NCI-H524 treated with DMSO at 0.1 percent for 48 hours (cell line): ENCODE data around the gene LGMN.
A peak's percentile ranks its signal among the peaks of the same experiment; 100 is the strongest.

Experiments used
- DNase-seq: peaks from one replicate; lab custom pipeline; 2025; lab: John Stamatoyannopoulos, UW

The LGMN gene

GRCh38 chr14:92675976-92676375, 72.5 kb downstream of the LGMN start:
- no peak for DNase-seq

GRCh38 chr14:92675421-92675820, 73.0 kb downstream of the LGMN start:
- DNase-seq: no peak

- no peak for DNase-seq
Observed at GRCh38 chr14:92673601-92674150, 74.8 kb downstream of the LGMN start.

- no peak for DNase-seq
Observed at GRCh38 chr14:92670643-92671366, 77.6 kb downstream of the LGMN start.

GRCh38 chr14:92670160-92670559, 78.3 kb downstream of the LGMN start:
- DNase-seq: peak; percentile 84

GRCh38 chr14:92668276-92668973, 80.0 kb downstream of the LGMN start:
- DNase-seq: no peak

- DNase-seq: no peak
Observed at GRCh38 chr14:92666251-92666650, 82.2 kb downstream of the LGMN start.

- no peak for DNase-seq
Observed at GRCh38 chr14:92665661-92666110, 82.7 kb downstream of the LGMN start.

GRCh38 chr14:92663049-92663448, 85.4 kb downstream of the LGMN start:
- no peak for DNase-seq

- DNase-seq: no peak
Observed at GRCh38 chr14:92660571-92660970, 87.9 kb downstream of the LGMN start.

GRCh38 chr14:92659765-92660561, 88.5 kb downstream of the LGMN start:
- no peak for DNase-seq

- no peak for DNase-seq
Observed at GRCh38 chr14:92658684-92659083, 89.7 kb downstream of the LGMN start.

GRCh38 chr14:92658160-92658559, 90.3 kb downstream of the LGMN start:
- DNase-seq: no peak

GRCh38 chr14:92657457-92658142, 90.8 kb downstream of the LGMN start:
- DNase-seq: no peak

GRCh38 chr14:92656306-92657081, 91.9 kb downstream of the LGMN start:
- DNase-seq: no peak

GRCh38 chr14:92655419-92656201, 92.8 kb downstream of the LGMN start:
- no peak for DNase-seq

GRCh38 chr14:92654239-92654901, 94.1 kb downstream of the LGMN start:
- no peak for DNase-seq
